Femur (tissue), 1 donor: ENCODE results near the gene RPS15.
"Not testable (repeated sequence)": the region's sequence is repeated elsewhere in the genome, so short reads cannot be mapped to it uniquely, and the experiment has no call there.

Experiments used
- DNase-seq: peaks from one replicate; pipeline ENCODE4 v3.0.0-alpha.2; 2017

Gene RPS15

GRCh38 chr19:1402411-1403070 is 35.7 kb upstream of the RPS15 start:
- no peak for DNase-seq

DNA sequence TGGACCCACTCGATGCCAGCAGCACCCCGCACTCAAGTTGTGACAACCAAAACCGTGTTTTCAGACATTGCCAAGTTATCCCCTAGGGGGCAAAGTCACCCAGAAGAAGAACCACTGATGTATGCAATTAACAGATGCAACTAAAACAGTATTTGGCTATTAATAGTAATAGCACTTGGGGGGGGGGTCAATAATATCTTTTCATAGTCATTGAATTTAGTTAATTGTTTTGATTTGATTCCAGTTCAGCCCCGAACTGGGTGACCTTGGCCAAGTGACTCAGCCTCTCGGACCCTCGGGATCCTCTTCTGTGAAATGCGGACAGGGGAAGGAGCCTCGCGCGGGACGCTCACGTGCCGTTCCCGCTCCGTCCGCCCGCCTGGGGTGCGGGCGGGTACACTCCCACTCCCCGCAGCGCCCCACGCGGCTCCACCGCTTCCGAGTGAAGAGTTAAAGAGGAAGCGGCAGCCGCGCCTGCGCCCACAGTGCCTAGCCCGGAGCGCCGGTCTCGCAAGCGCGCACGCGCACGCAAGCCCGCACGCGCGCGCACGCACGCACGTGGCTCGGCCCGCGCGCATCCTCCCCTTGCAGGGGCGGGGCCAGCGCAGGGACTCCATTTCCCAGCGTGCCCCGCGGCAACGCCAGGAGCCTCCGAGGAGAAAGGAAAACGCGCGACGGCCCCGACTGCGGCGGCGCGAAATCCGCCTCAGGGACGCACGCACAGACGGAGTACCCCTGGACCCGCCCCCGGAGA is 31.2 kb upstream of the RPS15 start:
- DNase-seq: peak; percentile 99

DNA sequence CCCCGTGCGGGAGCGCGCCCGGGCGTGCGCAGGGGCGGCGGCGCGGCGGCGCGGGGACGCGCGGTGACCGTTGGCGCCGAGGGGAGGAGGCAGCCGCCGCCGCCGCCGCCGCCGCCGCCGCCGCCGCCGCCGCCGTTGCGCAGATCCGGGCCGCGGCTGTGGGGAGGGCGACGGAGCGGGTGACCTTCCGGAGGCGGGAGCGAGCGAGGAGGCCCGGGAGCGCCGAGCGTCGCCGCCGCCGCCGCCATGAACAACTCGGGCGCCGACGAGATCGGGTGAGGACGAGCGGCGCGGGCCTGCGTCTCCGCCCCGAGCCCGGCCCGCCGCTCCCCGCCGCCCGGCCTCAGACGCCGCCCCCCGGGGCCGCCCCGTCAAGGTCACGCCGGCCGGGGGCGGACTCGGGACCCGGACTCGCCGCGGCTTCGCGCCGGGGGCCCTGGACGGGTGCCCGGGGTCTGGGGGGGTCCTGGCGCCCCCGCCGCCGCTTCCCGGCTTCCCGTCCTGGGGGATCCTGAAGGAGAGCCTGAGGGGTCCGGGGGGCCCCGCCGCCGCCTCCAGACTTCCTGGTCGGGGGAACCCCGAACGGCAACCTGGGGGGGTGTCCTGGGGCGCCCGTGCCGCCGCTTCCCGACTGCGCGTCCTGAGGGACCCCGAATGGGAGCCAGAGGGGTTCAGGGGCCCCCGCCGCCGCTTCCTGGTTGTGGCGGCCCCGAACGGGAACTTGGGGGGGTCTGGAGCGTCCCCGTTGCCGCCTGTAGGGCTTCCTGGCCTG is 30.5 kb upstream of the RPS15 start, which contains the start of gene DAZAP1:
Gene DAZAP1 (plus strand): TSS at position 59 of the 772 bp plus-strand sequence. CDS start 188 bp downstream, at position 247.
- peak; percentile 57 for DNase-seq

DNA sequence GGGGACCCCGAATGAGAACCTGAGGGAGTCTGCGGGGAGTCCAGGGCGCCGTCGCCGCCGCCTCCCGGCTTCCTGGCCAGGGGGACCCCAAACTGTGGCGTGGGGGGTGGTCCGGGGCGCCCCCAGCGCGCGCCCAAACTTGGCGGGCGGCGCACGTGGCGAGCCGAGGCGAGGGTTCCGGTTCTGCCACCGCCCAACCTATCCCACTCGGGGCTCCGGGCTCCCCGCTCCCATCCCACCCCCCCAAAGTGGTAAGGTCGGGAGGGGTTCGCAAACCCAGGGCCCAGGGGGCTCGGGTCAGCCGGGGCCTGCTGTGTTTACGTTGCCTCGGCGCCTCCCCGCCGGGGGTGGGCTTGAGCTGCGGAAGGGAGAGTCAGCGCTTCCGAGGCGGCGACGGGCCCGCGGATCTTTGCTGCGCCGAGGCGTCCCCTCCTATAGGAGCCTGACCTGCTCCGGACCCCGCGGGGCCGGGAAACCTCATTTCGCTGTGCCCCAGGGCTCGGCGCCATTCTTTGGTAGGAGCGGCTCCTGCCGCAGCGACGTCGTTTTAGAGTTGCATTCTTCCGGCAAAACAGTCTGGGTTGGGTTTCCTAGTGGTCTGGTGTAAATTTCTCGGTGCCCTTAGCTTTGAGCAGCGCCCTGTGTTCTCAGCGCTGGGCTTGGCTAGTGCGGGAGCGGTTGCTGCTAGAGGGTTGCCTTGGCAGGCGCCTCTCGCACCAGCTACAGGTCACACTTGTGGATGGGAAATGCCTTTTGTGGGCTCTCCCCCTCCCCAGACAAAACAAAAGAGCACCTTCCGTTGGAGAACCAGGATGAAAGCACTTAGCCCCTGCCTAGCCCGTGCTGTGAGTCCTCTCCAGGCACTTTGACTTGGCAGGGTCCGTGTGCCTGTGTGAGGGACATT is 29.6 kb upstream of the RPS15 start:
- peak; percentile 66 for DNase-seq

- no peak for DNase-seq
Measured at GRCh38 chr19:1409204-1410005, 28.8 kb upstream of the RPS15 start.

GRCh38 chr19:1410136-1410786 is 27.9 kb upstream of the RPS15 start:
- DNase-seq: no peak

DNA sequence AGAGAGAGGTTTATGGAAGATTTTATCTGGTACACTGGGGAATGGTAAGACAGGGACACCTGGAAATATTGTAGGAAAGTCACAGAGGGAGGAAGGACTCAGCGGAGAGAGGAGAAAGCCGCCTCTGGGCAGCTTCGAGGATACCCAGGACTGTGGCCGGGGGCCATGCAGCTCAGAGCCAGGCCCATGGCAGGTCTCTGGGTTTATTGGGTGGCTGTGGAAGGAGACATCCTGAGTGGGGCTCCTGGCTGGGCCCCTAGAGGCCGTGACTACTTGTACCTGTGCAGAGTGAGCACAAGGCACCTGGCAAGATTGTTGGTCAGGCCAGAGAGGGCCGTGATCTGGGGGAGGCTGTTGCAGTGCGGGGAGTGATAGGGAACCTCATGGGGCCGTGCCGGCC is 27.4 kb upstream of the RPS15 start:
- DNase-seq: no peak

DNA sequence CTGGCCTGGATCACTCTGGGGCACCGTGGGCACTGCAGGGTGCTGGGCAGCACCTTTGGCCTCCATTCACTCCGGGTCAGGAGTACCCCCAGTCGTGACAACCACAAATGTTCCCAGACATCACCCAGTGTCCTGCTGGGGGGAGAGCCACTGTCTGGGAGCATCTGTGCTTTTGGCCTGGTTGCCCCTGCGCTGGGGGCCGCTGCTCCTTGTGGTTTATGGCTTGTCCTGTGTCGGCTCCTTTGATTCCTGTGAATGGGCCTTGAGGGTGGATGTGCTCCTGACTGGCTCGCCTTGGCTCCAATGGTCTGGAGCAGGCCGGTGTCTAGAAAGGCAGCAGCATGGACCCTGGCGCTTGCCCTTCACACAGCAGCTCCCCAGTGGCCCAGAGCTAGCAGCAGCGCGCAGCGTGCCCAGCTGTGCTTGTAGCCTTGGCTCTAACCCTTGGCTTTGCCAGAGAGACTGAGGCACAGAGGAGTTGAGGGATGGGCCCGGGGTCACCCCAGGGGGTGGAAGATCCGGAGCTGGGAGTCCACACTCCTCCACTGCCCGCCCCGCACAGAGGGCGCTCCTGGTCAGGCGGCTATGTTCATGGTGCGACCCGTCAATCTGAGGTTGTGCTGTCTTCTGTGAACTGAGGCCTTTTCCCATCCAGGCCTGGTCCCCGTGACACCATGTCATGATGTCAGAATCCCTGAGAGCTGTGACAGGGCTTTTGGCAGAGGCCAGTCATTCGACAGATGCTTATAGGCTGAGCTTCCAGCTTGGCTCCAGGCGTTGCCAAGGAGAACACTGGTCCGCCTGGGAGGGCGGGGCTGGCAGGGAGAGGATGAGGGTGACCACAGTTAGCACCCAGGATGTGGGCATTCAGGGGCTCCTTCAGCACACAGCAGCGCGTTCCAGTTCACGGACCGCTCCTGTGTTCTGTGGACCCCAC is 26.7 kb upstream of the RPS15 start:
- peak; percentile 68 for DNase-seq

GRCh38 chr19:1412323-1412923 is 25.8 kb upstream of the RPS15 start:
- no peak for DNase-seq

GRCh38 chr19:1412995-1413800 is 25.0 kb upstream of the RPS15 start:
- DNase-seq: no peak

GRCh38 chr19:1416014-1416841 is 22.0 kb upstream of the RPS15 start:
- no peak for DNase-seq

DNA sequence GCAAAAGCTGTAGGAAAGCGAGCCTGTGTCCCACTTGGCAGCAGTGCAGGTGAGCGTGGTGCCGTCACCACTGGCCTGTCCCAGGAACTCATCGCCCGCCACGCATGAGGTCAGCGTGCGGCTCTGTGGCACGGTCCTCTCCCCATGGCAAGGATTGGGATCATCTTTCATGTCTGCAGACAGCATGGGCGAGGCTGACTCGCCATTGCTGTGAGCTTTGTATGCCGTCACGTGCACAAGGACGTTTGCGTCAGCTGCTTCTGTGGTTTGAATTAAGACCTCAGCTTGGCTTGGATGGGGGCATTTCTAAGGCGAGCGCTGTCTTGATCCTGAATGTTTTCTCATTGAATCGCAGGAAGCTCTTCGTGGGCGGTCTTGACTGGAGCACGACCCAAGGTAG is 21.1 kb upstream of the RPS15 start:
- no peak for DNase-seq

DNA sequence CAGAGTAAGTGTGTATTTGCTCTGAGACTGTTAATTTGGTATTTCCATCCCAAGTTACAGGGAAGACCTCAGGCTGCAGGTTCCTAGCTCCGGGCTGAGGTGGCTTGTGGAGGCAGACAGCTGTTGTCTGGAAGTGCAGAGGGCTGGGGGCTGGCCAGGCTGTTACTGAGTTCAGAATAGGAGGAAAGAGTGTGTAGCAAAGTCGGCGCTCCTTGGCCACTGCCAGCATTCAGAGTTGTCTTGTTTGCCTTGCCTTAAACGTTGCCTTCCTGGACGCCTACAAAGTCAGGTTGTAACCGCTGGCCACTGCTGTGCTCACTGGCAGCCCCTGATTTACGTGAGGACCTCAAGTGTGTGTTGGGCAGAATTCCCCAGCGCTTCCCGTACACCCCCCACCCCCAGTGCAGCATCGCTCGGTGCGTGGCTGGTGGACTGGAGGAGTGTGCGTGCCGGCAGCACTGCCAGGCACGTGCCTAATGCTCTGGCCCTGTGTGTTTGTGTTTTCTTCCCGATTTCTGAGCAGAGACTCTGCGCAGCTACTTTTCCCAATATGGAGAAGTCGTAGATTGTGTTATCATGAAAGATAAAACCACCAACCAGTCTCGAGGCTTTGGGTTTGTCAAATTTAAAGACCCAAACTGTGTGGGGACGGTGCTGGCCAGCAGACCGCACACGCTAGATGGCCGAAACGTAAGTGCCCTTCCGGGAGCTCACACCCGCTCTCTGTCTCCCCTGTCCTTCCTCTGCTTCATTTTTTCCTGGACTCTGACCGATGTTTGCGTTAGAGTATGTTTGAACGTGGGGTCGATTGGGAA is 20.3 kb upstream of the RPS15 start:
- no peak for DNase-seq

GRCh38 chr19:1418496-1418775 is 19.8 kb upstream of the RPS15 start:
- DNase-seq: no peak

GRCh38 chr19:1418951-1419738 is 19.1 kb upstream of the RPS15 start:
- DNase-seq: no peak

GRCh38 chr19:1420085-1420484 is 18.1 kb upstream of the RPS15 start:
- DNase-seq: not testable (repeated sequence)
